ENCODE results near the gene LORICRIN.

DNA sequence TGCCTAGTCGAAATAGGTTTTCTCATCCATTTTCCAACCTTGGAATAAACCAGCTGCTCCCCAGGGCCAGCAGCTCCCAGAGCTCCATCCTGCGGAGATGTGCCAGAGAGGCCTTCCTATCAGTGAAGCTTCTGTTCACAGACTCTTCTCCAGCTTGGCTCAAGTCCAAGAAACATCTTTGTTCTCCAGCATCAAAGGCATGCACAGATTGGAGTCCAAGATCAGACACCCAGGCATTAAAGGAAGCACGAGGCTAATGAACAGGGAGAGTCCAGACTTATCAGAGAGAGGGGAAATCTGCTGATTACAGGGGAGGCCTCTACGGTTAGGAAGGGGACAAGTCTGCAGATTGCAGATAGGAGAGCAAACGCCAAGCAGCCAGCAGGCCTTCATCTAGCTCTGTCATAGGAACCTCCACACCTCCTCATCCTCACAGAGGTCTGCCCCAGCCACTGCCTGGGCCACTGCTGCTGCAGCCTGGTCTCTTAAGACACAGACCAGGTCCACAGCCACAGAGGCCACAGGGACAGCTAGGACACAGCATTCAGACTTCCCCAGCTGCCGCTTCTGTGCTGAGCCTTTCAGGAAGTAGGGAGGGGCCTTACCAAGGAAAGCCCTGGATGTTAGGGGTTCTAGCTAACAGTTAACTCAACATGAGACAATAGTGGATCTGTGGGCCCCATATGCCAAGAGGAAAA, 38.7 kb upstream of the LORICRIN start:
- no peak for TF ChIP-seq ARNT (IDR thresholded peaks at IDR 0.05)
- TF ChIP-seq FOXA1 (IDR thresholded peaks at IDR 0.05): no peak
- TF ChIP-seq TARDBP (IDR thresholded peaks at IDR 0.05): no peak
- TF ChIP-seq SUZ12 (IDR thresholded peaks at IDR 0.05): no peak
- TF ChIP-seq CTBP1 (IDR thresholded peaks at IDR 0.05; ENCODE audit: borderline replicate concordance): no peak
- TF ChIP-seq FOXM1 (IDR thresholded peaks at IDR 0.05; ENCODE audit: borderline replicate concordance): no peak
- no peak for TF ChIP-seq SP1 (IDR thresholded peaks at IDR 0.05)
- TF ChIP-seq FOXK2 (IDR thresholded peaks at IDR 0.05): no peak
- TF ChIP-seq L3MBTL2 (conservative IDR thresholded peaks at IDR 0.05): no peak
- no peak for TF ChIP-seq ELF4 (IDR thresholded peaks at IDR 0.05)
- TF ChIP-seq BHLHE40 (IDR thresholded peaks at IDR 0.05; ENCODE audit: borderline replicate concordance): no peak
- TF ChIP-seq LEF1 (IDR thresholded peaks at IDR 0.05; ENCODE audit: borderline replicate concordance): no peak
- no peak for TF ChIP-seq HDGF (IDR thresholded peaks at IDR 0.05; ENCODE audit: borderline replicate concordance)
- TF ChIP-seq ZNF384 (IDR thresholded peaks at IDR 0.05): no peak
